HG02642 (cell line): ENCODE data around the gene POPDC3.
A peak's percentile ranks its signal among the peaks of the same experiment; 100 is the strongest.
"Not testable (repeated sequence)": the region's sequence is repeated elsewhere in the genome, so short reads cannot be mapped to it uniquely, and the experiment has no call there.

Source experiments
- ATAC-seq: cut with Tn5 transposase; IDR thresholded peaks from one replicate; pipeline ENCODE4 v1.9.1; 2021; ENCODE audit warnings: mild to moderate bottlenecking; ENCODE audit not compliant: unreplicated experiment, poor library complexity

The POPDC3 gene, protein sequence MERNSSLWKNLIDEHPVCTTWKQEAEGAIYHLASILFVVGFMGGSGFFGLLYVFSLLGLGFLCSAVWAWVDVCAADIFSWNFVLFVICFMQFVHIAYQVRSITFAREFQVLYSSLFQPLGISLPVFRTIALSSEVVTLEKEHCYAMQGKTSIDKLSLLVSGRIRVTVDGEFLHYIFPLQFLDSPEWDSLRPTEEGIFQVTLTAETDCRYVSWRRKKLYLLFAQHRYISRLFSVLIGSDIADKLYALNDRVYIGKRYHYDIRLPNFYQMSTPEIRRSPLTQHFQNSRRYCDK

DNA sequence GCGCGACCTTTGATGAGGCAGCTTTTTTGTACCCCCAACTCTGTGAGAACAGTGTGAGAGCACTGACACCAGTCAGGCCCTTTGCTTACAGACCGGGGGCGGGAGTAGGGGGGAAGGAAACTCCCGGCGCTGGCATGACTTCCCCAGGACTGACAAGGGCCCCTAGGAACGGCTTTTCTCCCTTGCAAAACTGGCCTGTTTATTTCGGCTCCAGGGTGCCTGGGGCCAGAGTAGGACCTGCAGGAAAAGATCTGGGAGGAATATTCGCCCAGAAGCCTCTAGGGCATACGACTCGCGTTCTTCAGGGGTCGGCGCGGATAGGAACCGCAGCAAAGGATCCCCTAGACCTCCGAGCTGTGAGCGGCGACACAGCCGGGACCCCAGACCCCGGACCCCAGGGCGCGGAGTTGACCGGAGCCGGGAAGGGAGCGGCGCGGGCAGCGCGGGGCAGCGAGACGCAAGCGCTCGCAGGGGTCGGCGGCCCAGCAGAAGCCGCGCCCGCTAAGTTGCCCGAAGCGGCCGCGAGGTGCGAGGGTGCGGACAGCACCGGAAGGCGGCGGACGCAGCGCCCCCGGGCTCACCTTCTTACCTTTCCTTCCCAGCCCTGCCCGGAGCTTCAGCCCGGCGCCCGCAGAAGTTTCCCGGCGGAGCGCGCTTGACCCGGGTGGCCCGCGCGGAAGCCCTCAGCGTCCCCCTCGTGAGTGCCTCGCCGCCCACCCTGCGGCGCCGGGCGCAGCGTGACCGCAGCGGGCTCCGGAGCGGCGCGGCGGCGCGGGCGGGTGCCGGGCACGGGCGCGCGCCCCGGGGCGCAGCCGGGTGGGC, at the start of gene POPDC3:
Gene POPDC3, minus strand, starts transcription at position 771 of the 822 bp plus-strand sequence. CDS start 18,105 bp downstream, outside the sequence.
- peak; percentile 52 for ATAC-seq

DNA sequence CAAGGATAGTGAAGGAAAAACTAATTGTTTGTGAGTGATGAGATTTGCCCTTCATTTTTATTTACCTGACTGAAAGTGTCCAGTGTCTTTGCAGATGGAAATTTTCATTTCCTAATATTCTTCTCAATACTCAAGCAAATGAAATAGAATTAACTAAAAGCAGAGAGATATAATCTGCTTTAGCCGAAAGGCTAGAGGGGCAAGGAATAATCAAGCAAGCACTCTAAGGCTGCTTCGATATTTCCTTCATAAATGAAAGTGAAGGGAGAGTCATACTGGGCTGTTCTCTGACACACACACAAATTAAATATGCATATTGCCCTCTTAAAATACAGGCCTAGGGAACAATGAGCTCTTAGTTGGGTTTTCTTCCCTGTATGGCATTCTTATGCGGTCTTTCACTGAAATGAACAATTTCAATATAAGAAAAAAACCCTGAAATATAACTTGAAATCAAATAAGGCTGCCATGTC, 47.5 kb upstream of the POPDC3 start:
- no peak for ATAC-seq

DNA sequence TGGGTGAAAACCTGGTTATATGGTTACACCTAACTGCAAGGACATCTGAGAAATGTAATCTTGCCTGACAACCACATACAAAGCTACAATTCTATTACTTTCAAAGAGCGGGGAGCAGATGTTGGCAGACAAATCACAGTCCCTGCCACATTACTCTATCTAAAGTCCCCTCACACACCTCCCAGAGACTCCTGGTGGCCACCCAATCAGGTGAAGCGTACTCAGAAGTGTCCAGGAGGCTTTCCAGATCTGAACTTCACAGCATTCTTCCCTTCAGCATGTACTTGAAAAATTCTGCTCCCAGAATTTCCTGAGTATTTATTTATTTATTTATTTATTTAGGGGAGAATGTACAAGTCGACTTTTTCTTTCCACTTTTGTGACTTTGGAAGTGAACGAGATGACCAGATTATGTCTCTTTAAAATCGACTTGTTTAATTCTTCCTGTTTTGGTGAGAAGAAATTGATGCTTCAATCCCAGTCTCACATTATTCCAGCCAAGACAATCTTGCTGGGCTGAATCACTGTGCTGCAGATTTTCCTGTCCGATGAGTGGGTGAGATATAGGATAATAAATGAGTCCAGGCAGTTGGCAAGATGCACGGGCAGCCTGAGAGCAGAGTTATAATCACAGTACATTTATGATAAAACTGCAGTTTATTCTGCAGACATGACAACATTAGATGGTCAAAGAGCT, 46.9 kb upstream of the POPDC3 start:
- ATAC-seq, result no peak

DNA sequence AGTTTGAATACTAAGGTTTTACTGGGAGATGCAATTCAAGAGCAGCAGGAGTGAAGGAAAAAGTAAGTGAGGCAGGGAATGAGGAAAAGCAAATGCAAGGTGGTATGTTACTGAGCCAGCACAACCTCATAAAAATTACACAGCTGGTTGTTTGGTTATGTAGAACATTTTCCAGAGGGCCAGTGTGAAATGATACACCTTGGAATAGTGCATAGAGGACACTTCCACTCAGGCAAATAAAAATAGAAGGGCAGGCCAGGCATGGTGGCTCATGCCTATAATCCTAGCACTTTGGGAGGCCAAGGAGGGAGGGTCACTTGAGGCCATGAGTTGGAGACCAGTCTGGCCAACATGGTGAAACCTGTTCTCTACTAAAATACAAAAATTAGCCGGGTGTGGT, 43.4 kb upstream of the POPDC3 start:
- no peak for ATAC-seq

GRCh38 chr6:105221219-105221618, 41.4 kb upstream of the POPDC3 start:
- not testable (repeated sequence) for ATAC-seq

DNA sequence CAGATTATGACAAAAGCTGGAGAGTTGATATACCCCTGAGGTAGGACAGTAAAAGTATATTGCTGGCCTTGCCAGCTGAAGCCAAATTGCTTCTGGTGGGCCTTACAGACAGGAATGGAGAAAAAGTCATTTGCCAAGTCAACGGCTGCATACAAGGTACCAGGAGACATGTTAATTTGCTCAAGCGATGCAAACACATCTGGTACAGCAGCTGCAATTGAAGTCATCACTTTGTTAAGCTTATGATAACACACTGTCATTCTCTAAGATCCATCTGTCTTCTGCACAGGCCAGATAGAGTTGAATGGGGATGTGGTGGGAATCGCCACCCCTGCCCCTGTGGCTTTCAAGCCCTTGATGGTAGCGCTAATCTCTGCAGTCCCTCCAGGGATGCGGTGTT, 40.4 kb upstream of the POPDC3 start:
- ATAC-seq, result no peak

- ATAC-seq, result not testable (repeated sequence)
Observed at GRCh38 chr6:105219218-105219617, 39.4 kb upstream of the POPDC3 start.

DNA sequence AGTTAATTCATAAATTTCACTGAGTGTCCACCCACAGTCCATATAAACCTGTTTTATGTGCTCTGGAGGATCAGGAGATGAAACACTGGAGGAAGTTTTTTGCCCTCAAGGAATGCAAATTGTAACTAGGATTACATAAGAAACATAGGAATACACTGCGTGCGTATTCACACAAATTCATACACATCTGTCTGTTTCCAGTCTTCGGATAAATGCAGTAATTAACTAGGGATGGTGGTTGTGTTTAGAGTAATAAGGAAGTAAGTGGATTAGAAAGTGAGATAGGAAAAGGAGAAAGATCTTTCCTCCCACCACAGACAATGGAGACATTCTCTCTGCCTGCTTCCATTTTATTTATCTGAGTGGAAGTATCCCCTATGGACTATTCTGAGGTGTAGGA, 35.7 kb upstream of the POPDC3 start:
- no peak for ATAC-seq

- ATAC-seq, result no peak
Observed at GRCh38 chr6:105214668-105215067, 34.9 kb upstream of the POPDC3 start.

DNA sequence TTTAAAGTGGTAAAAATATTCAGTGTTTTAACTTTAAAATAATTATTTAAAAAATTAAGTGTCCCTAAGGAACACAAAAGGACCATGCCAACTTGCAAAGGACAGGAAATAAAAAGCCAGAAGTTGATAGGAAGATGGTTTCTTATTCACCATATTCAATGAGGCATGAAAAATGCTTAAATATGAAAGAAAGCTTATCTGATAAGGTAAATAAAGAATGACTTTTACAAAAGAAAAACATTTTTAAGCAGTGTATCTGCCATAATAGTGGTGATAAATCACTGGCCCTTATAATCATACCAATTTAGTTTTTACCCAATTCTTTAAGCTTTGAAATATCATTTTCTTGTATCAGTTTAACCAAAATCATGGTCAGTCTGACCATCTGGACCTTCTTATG, 33.5 kb upstream of the POPDC3 start:
- no peak for ATAC-seq

DNA sequence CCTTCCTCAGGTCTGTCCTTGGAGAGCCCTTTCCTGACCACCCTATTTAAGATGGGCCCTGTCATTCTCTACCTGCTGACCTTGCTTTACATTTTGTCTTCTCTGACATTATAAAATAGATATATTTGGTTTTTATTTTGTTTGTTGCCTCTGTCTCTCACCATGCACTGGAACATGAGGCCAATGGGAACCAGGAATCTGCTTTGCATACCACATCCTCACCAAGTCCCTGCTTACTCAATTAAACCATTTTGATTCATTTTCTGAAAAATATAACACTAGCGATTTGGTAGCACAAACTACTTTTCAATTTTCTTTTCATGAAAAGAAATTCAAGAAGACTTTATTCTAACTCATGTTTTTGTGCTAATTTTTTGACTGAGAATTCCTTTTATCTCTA, 32.8 kb upstream of the POPDC3 start:
- ATAC-seq, result no peak

DNA sequence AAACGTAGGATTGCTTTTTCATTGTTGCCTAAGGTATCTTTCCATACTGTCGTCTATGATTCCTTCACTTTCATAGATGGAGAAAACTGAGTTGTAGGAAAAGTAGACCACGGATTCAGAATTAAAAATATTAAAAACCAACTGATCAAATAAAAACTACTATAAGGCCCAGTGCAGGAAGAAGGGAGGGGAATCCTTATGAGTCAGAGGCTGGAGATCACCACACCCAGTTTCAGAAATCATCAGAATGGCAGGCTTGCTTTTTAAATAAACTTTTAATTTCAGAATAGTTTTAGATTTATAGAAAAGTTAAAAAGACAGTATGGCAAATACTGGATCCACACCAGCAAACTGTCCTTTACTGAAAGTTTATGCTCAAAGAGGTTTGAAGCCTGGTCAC, 32.0 kb upstream of the POPDC3 start:
- ATAC-seq, result no peak

DNA sequence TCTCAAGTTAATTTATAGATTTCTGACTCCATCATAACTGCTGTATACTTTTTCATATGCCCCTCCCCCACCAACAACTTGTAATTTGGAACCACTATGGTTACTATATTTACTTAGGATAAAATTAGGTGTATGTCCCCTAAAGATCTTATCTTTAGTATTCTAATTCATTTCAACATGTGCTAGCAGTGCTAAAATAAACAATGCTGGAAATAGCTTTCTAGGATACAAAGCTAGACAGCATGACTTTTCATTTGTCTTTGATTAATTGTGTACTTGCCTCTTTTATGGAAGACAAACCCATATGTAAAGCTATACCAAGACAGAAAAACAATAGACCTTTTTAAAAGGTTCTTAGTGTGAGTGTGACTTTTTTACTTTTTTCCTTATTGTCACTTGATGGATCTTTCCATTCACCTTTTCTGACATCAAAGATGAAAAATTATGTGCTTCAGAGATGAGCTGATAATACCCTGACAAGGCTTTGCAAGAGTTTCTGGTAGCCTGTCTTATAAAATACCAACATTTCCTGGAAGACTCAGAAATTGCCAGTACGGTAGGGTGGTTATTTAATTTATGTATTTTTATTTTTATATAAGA, 31.2 kb upstream of the POPDC3 start:
- ATAC-seq, result no peak

DNA sequence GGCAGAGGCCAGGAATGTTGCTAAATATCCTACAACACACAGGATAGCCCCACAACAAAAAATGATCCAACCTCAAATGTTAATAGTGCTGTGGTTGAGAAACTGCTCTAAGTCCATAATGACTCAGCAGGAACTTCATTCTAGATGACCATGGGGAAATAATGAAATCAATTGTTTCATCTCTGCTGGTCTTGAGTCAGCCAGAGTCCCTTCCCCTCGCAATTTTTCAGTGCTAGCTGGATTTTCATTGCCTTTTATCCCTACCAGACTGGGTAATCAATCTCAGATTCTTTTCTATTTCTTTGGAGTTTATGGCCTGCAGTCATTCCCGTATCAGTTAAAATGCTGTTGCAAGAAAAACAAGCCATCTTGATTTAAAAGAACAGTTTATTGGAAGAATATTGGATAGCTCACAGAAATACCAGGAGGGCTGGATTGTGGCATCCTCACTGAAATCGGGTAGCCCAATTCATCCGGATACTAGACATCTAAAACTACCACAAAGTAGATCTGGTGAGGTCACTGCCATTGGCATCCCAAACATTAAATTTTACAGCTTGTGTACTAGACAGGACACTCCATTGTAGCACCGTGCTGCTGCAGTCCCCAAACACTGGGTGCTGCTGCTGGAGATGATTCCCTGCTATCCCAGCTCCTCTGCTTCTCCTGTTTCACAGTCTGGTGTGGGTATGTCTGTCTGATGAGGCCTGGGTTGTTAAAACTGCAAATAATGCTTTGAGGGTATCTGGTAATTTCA, 30.3 kb upstream of the POPDC3 start:
- no peak for ATAC-seq

- ATAC-seq, result no peak
Observed at GRCh38 chr6:105207524-105208269, 27.9 kb upstream of the POPDC3 start.

- no peak for ATAC-seq
Observed at GRCh38 chr6:105204768-105205167, 25.0 kb upstream of the POPDC3 start.

- ATAC-seq, result no peak
Observed at GRCh38 chr6:105204331-105204730, 24.5 kb upstream of the POPDC3 start.

DNA sequence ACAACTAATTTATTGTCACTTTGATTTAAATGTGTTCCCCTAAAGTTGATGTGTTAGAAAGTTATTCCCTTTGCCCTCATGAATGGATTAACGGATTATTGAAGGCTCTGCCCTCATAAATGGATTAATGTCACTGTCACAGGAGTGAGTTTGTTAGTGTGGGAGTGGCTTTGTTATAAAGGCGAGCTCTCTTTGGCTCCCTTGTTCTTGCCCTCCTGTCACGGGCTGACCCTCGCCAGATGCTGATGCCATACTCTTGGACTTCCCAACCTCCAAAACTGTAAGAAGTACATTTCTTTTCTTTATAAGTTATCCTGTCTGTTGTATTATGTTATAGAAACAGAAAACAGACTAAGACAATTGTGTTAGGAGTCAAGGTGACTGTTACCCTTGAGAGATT, 22.7 kb upstream of the POPDC3 start:
- ATAC-seq, result no peak

- ATAC-seq, result no peak
Observed at GRCh38 chr6:105200133-105200730, 20.4 kb upstream of the POPDC3 start.
